Measurements from ENCODE around the gene SSNA1.

SSNA1 gene

DNA sequence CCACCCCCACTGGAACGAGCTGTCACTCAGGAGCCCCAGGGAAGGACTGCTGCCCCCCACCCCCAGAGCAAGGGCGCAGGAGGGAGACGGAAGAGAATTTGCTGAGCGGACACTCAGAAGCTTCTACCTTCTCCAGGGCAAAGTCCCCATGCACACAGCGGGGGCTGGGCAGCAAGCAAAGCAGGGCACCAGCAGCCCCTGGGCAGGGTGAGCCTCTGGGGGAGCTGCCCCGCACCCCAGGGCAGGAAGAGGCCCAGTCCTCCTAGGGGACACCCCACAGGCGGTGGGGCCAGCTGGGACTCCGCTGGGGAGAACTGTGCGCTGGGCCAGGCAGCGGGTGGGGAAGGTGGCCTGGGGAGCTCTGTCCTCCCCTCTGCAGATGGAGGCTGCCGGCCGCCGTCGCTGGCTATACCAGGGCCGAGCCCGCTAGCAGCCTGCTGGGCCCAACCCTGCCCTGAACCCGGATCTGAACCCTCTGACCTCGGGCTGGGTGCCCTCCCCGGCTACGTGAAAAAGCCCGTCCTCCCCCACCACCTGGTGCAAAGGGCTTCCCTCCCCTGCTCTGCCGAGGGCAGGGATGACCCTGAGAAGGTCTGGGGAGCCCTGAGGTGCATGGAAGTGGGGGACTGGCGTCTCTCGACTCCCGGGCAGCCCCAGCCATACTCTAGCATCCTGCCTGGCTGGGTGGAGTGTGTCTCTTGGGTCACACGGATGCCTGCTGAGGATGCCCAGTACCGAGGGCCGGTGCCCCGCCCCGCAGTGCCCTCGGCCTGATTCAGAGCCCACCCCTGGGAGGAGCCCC lies 41.6 kb downstream of the SSNA1 start:
- no peaks in the 10 kb centered on the region for H3K36me3 ChIP-seq (ENCODE audit: control insufficient read depth, insufficient read depth, low read length)
- H3K9me3 ChIP-seq (ENCODE audit: control insufficient read depth, low read length), result no peaks in the 10 kb centered on the region
- H3K4me1 ChIP-seq (ENCODE audit: control insufficient read depth, insufficient read depth, low read length), result no peaks in the 10 kb centered on the region
- WGBS, 2 experiments, result 84 to 85% methylated on average over 31 of the region's 31 CpGs
- no peaks in the 10 kb centered on the region for H3K27me3 ChIP-seq (ENCODE audit: control insufficient read depth, insufficient read depth, low read length, poor library complexity, severe bottlenecking)
- no peak overlapping the region for H3K4me3 ChIP-seq (ENCODE audit: insufficient read depth, low read depth, low read length)
- H3K27ac ChIP-seq (ENCODE audit: insufficient read depth, low read depth, low read length, poor library complexity, severe bottlenecking), result no peak overlapping the region

GRCh38 chr9:137230705-137231371 lies 42.4 kb downstream of the SSNA1 start, which contains the start of gene SLC34A3:
Gene SLC34A3, plus strand, starts transcription at chr9:137230901. Its CDS starts 802 bp downstream, at chr9:137231703.
- Histone ChIP-seq H3K9me3 (ENCODE audit: control insufficient read depth, low read length) (no peaks in the 10 kb centered on the region), H3K36me3 (ENCODE audit: control insufficient read depth, insufficient read depth, low read length) (no peaks in the 10 kb centered on the region), H3K4me3 (ENCODE audit: insufficient read depth, low read depth, low read length) (no peak within 1 kb of the TSS), H3K4me1 (ENCODE audit: control insufficient read depth, insufficient read depth, low read length) (no peaks in the 10 kb centered on the region), H3K27ac (ENCODE audit: insufficient read depth, low read depth, low read length, poor library complexity, severe bottlenecking) (no peak within 1 kb of the TSS), H3K27me3 (ENCODE audit: control insufficient read depth, insufficient read depth, low read length, poor library complexity, severe bottlenecking) (no peaks in the 10 kb centered on the region)
- 86 to 89% methylated on average over 14 of the region's 14 CpGs for WGBS, 2 experiments

DNA sequence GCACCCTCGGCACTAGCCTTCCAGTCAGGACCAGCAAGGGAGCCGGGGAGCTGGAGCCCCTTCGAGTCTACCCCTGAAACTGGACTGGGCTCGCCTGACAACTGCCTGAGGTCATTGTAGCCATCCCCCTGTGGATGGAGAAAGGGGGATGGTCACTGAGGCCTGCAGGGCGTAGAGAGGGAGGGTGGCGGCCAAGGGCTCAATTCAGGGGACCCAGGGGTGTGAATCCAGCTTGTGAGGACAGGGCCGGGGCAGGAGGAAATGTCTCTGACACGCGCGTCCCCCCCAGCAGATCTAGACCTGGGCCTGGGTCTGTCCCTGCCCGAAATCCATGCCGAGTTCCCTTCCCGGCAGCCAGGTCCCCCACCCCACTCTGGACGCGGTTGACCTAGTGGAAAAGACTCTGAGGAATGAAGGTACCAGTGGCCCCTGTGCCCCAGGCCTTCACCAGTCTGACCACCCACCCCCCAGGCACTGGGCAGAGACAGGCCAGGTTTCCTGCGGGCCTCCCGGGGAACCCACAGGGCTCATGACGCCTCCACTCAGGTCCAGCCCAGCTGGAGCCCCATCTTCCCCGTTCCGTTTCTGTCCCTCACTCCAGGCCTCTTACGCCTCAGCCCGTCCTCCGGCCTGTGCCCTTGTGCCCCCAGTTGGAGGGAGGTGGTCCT lies 43.0 kb downstream of the SSNA1 start:
- no peaks in the 10 kb centered on the region for H3K9me3 ChIP-seq (ENCODE audit: control insufficient read depth, low read length)
- WGBS, 2 experiments, result 91 to 92% methylated on average over 23 of the region's 23 CpGs
- H3K27ac ChIP-seq (ENCODE audit: insufficient read depth, low read depth, low read length, poor library complexity, severe bottlenecking), result no peak overlapping the region
- peaks cover 4% of the 10 kb centered on the region for H3K4me1 ChIP-seq (ENCODE audit: control insufficient read depth, insufficient read depth, low read length)
- H3K4me3 ChIP-seq (ENCODE audit: insufficient read depth, low read depth, low read length), result no peak overlapping the region
- H3K27me3 ChIP-seq (ENCODE audit: control insufficient read depth, insufficient read depth, low read length, poor library complexity, severe bottlenecking), result no peaks in the 10 kb centered on the region
- H3K36me3 ChIP-seq (ENCODE audit: control insufficient read depth, insufficient read depth, low read length), result no peaks in the 10 kb centered on the region

GRCh38 chr9:137232101-137232500 lies 43.6 kb downstream of the SSNA1 start:
- WGBS, 2 experiments, result 90 to 91% methylated on average over 10 of the region's 10 CpGs
- Histone ChIP-seq H3K4me1 (ENCODE audit: control insufficient read depth, insufficient read depth, low read length) (peaks cover 10% of the 10 kb centered on the region), H3K27ac (ENCODE audit: insufficient read depth, low read depth, low read length, poor library complexity, severe bottlenecking) (no peak overlapping the region), H3K36me3 (ENCODE audit: control insufficient read depth, insufficient read depth, low read length) (no peaks in the 10 kb centered on the region), H3K4me3 (ENCODE audit: insufficient read depth, low read depth, low read length) (no peak overlapping the region), H3K9me3 (ENCODE audit: control insufficient read depth, low read length) (no peaks in the 10 kb centered on the region), H3K27me3 (ENCODE audit: control insufficient read depth, insufficient read depth, low read length, poor library complexity, severe bottlenecking) (no peaks in the 10 kb centered on the region)

DNA sequence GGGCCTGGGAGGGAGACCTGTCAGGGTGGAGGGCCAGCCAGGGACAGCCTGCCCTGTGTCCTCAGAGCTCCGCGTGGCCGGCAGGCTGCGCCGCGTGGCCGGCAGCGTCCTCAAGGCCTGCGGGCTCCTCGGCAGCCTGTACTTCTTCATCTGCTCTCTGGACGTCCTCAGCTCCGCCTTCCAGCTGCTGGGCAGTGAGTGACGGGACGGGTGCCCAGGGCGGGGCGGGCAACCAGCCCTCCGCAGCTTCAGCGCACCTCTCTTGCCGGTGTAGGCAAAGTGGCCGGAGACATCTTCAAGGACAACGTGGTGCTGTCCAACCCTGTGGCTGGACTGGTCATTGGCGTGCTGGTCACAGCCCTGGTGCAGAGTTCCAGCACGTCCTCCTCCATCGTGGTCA lies 44.0 kb downstream of the SSNA1 start:
- H3K36me3 ChIP-seq (ENCODE audit: control insufficient read depth, insufficient read depth, low read length), result no peaks in the 10 kb centered on the region
- no peak overlapping the region for H3K4me3 ChIP-seq (ENCODE audit: insufficient read depth, low read depth, low read length)
- 91 to 92% methylated on average over 24 of the region's 24 CpGs for WGBS, 2 experiments
- H3K27me3 ChIP-seq (ENCODE audit: control insufficient read depth, insufficient read depth, low read length, poor library complexity, severe bottlenecking), result no peaks in the 10 kb centered on the region
- H3K9me3 ChIP-seq (ENCODE audit: control insufficient read depth, low read length), result no peaks in the 10 kb centered on the region
- no peak overlapping the region for H3K27ac ChIP-seq (ENCODE audit: insufficient read depth, low read depth, low read length, poor library complexity, severe bottlenecking)
- peaks cover 14% of the 10 kb centered on the region for H3K4me1 ChIP-seq (ENCODE audit: control insufficient read depth, insufficient read depth, low read length)

DNA sequence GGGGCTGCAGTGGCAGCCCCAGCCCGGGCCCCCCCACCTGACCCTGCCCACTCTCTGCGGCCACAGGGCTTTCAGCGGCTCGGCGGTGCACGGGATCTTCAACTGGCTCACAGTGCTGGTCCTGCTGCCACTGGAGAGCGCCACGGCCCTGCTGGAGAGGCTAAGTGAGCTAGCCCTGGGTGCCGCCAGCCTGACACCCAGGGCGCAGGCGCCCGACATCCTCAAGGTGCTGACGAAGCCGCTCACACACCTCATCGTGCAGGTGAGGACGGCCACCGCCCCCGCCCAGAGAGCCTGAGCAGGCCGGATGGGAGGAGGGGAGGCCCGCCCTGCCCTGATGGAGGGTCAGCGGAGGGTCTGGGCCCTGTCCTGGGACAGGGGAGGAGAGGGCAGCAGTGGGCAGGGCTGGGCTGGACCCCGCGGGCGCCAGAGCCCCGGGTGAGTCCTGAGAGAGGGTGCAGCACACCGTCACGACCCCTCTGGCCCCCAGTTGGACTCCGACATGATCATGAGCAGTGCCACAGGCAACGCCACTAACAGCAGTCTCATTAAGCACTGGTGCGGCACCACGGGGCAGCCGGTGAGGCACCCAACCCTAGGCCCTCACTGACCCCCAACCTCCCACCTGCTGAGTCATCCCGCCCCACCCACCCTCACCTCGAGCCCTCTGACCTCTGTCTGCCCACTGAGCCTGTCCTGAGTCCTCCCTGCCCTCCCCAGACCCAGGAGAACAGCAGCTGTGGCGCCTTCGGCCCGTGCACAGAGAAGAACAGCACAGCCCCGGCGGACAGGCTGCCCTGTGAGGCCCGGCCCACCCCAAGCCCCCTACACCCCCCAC lies 44.9 kb downstream of the SSNA1 start:
- Histone ChIP-seq H3K4me3 (ENCODE audit: insufficient read depth, low read depth, low read length) (no peak overlapping the region), H3K27me3 (ENCODE audit: control insufficient read depth, insufficient read depth, low read length, poor library complexity, severe bottlenecking) (no peaks in the 10 kb centered on the region), H3K27ac (ENCODE audit: insufficient read depth, low read depth, low read length, poor library complexity, severe bottlenecking) (no peak overlapping the region), H3K4me1 (ENCODE audit: control insufficient read depth, insufficient read depth, low read length) (peaks cover 21% of the 10 kb centered on the region), H3K36me3 (ENCODE audit: control insufficient read depth, insufficient read depth, low read length) (no peaks in the 10 kb centered on the region), H3K9me3 (ENCODE audit: control insufficient read depth, low read length) (no peaks in the 10 kb centered on the region)
- WGBS, 2 experiments, result 87 to 88% methylated on average over 37 to 39 of the region's 40 CpGs

GRCh38 chr9:137234055-137234697 lies 45.7 kb downstream of the SSNA1 start:
- no peaks in the 10 kb centered on the region for H3K27me3 ChIP-seq (ENCODE audit: control insufficient read depth, insufficient read depth, low read length, poor library complexity, severe bottlenecking)
- H3K27ac ChIP-seq (ENCODE audit: insufficient read depth, low read depth, low read length, poor library complexity, severe bottlenecking), result no peak overlapping the region
- no peaks in the 10 kb centered on the region for H3K9me3 ChIP-seq (ENCODE audit: control insufficient read depth, low read length)
- no peaks in the 10 kb centered on the region for H3K36me3 ChIP-seq (ENCODE audit: control insufficient read depth, insufficient read depth, low read length)
- H3K4me1 ChIP-seq (ENCODE audit: control insufficient read depth, insufficient read depth, low read length), result peaks cover 27% of the 10 kb centered on the region
- H3K4me3 ChIP-seq (ENCODE audit: insufficient read depth, low read depth, low read length), result no peak overlapping the region
- 89% methylated on average over 40 of the region's 40 CpGs for WGBS, 2 experiments

GRCh38 chr9:137234758-137235423 lies 46.4 kb downstream of the SSNA1 start:
- Histone ChIP-seq H3K27ac (ENCODE audit: insufficient read depth, low read depth, low read length, poor library complexity, severe bottlenecking) (no peak overlapping the region), H3K9me3 (ENCODE audit: control insufficient read depth, low read length) (no peaks in the 10 kb centered on the region), H3K36me3 (ENCODE audit: control insufficient read depth, insufficient read depth, low read length) (no peaks in the 10 kb centered on the region), H3K27me3 (ENCODE audit: control insufficient read depth, insufficient read depth, low read length, poor library complexity, severe bottlenecking) (no peaks in the 10 kb centered on the region), H3K4me1 (ENCODE audit: control insufficient read depth, insufficient read depth, low read length) (peaks cover 29% of the 10 kb centered on the region), H3K4me3 (ENCODE audit: insufficient read depth, low read depth, low read length) (no peak overlapping the region)
- 83 to 88% methylated on average over 17 to 18 of the region's 18 CpGs for WGBS, 2 experiments

All from ectodermal cell (in vitro differentiated cells).